HG03571 (cell line): ENCODE data around the gene CCDC3.

ENCODE experiments used
- ATAC-seq: cut with Tn5 transposase; IDR thresholded peaks from one replicate; pipeline ENCODE4 v1.9.1; 2021; ENCODE audit not compliant: unreplicated experiment

Gene CCDC3

DNA sequence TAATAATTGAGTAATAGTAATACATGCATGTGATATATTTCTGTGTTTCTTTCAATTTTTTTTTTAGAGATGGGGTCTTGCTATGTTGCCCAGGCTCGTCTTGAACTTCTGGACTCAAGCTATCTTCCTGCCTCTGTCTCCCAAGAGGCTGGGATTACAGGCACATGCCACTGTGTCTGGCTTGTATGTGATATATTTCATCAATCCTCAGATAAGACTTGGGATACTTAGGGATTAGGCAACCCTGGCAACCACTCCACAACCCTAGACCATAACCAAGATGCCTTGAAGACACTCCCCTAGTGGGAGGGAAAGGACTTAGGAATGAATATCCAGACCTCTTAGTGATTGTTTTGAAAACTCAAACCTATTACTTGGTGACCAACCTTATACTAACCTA, 154.8 kb downstream of the CCDC3 start:
- no peak for ATAC-seq
